ENCODE results near the gene ERC2. TPM values are rescaled to one million over a fixed set of nuclear protein-coding genes. Genes with fewer than 3 reads are reported as not detected.

ERC2 gene
- total RNA-seq, 1 donor from 2014 or later, result 1.5 TPM

GRCh38 chr3:56257826-56258225 is 210.4 kb downstream of the ERC2 start:
- no peaks in the 10 kb centered on the region for H3K9me3 ChIP-seq
- no peak for DNase-seq

DNA sequence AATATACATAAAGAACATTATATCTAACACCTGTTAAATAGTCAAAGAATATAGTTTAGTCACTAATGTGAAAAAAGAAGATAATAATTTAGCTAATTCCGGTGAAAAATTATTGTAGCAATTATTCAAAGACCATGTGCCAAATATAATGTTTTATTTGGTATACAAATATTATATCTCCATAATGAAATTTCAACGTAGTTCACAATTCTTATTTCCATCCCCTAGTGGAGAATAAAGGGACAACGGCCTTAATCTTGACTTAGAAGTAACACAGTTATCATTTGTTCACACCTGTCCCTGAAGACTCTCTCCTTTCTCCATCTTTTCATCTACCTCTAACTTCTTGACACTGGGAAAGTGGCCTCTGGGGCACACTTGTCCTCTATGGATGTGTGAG is 213.4 kb downstream of the ERC2 start:
- intact Hi-C loops (cut with DNase I), result no loop called here
- H3K9me3 ChIP-seq, result no peaks in the 10 kb centered on the region
- no peak overlapping the region for H3K27ac ChIP-seq
- ATAC-seq (no peak), DNase-seq (no peak)
- H3K4me1 ChIP-seq, result no peaks in the 10 kb centered on the region
- TF ChIP-seq, protein P1, sequence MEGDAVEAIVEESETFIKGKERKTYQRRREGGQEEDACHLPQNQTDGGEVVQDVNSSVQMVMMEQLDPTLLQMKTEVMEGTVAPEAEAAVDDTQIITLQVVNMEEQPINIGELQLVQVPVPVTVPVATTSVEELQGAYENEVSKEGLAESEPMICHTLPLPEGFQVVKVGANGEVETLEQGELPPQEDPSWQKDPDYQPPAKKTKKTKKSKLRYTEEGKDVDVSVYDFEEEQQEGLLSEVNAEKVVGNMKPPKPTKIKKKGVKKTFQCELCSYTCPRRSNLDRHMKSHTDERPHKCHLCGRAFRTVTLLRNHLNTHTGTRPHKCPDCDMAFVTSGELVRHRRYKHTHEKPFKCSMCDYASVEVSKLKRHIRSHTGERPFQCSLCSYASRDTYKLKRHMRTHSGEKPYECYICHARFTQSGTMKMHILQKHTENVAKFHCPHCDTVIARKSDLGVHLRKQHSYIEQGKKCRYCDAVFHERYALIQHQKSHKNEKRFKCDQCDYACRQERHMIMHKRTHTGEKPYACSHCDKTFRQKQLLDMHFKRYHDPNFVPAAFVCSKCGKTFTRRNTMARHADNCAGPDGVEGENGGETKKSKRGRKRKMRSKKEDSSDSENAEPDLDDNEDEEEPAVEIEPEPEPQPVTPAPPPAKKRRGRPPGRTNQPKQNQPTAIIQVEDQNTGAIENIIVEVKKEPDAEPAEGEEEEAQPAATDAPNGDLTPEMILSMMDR (IDR thresholded peaks at IDR 0.05), result no peak
- no peaks in the 10 kb centered on the region for H3K36me3 ChIP-seq
- H3K4me3 ChIP-seq, result no peak overlapping the region
- H3K27me3 ChIP-seq (ENCODE audit: low read depth), result no peaks in the 10 kb centered on the region

More at GRCh38 chr3:56257826-56258225, 210.4 kb downstream of the ERC2 start:
- no peak for ATAC-seq
- no peak overlapping the region for H3K27ac ChIP-seq
- no peaks in the 10 kb centered on the region for H3K36me3 ChIP-seq
- intact Hi-C loops (cut with DNase I), result no loop called here
- H3K27me3 ChIP-seq (ENCODE audit: low read depth), result no peaks in the 10 kb centered on the region
- H3K4me1 ChIP-seq, result no peaks in the 10 kb centered on the region
- H3K4me3 ChIP-seq, result no peak overlapping the region
- TF ChIP-seq, protein P1 (IDR thresholded peaks at IDR 0.05), result no peak

GRCh38 chr3:56253941-56254665 is 214.2 kb downstream of the ERC2 start:
- intact Hi-C loops (cut with DNase I), result no loop called here
- TF ChIP-seq, protein P1 (IDR thresholded peaks at IDR 0.05), result no peak
- Histone ChIP-seq H3K9me3 (no peaks in the 10 kb centered on the region), H3K27me3 (ENCODE audit: low read depth) (no peaks in the 10 kb centered on the region), H3K27ac (no peak overlapping the region), H3K4me1 (no peaks in the 10 kb centered on the region), H3K36me3 (no peaks in the 10 kb centered on the region), H3K4me3 (no peak overlapping the region)
- peak; percentile 71 to 76 for ATAC-seq
- no peak for DNase-seq

DNA sequence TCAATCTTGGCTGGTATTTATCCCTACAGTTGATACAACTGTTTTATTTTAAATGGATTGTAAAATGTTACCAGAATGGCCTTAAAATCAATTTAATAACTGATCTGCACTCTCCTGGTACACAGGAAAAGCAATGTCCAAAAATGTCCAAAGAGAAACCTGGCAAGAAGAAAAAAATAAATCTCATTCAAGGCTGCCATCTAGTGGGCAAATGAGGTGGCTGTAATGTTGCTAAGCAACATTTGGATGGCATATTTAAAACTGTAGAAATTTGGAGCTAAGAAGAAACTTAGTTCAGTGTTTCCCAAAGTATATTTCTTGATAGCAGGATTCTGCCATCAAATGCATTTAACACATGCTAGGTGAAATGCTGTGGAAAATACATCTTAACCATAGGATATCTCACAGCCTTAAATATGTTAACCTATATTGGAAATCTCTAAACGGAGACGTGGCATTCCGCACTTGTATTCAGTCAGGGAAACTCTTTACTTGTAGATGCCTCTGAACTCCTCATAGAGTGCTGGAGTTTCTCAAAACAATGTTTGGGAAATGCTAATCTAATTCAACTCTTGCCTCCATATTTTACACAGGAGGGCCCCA is 216.8 kb downstream of the ERC2 start:
- H3K27me3 ChIP-seq (ENCODE audit: low read depth), result no peaks in the 10 kb centered on the region
- intact Hi-C loops (cut with DNase I), result no loop called here
- no peaks in the 10 kb centered on the region for H3K36me3 ChIP-seq
- H3K4me3 ChIP-seq, result no peak overlapping the region
- peak in 1 of 2 donors; percentile 62 for ATAC-seq
- H3K27ac ChIP-seq, result no peak overlapping the region
- H3K4me1 ChIP-seq, result no peaks in the 10 kb centered on the region
- TF ChIP-seq, protein P1 (IDR thresholded peaks at IDR 0.05), result peak; percentile 77
- H3K9me3 ChIP-seq, result no peaks in the 10 kb centered on the region
- DNase-seq, result no peak

DNA sequence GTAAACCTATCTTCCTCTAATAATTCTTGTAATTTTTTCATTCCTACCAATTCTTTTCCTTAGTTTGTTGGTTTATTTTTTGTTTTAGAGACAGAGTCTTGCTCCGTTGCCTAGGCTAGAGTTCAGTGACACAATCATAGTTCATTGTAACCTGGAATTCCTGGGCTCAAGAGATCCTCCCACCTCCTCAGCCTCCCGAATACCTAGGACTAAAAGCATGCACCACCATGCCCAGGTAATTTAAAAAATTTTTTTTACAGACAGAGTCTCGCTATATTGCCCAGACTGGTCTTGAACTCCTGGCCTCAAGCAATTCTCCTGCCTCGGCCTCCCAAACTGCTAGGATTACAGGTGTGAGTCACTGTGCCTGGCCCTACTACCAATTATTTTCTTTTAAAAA is 220.2 kb downstream of the ERC2 start:
- intact Hi-C loops (cut with DNase I), result no loop called here
- Histone ChIP-seq H3K27ac (no peak overlapping the region), H3K27me3 (ENCODE audit: low read depth) (no peaks in the 10 kb centered on the region), H3K4me3 (no peak overlapping the region), H3K9me3 (no peaks in the 10 kb centered on the region), H3K36me3 (no peaks in the 10 kb centered on the region), H3K4me1 (no peaks in the 10 kb centered on the region)
- ATAC-seq, result no peak
- TF ChIP-seq, protein P1 (IDR thresholded peaks at IDR 0.05), result no peak
- DNase-seq, result no peak

All from lower lobe of right lung (tissue), 2 donors.